NAMALWA (cell line): ENCODE measurements around the gene DOK3.

Source experiments
- DNase-seq: peaks from one replicate; pipeline ENCODE4 v3.0.0-alpha.2; 2015; ENCODE audit warnings: low spot score

DOK3 gene

GRCh38 chr5:177468685-177469628 is 40.7 kb downstream of the DOK3 start:
- DNase-seq, result no peak

- DNase-seq, result no peak
These were observed 41.3 kb downstream of the DOK3 start for GRCh38 chr5:177468329-177468684.

- no peak for DNase-seq
These were observed 42.2 kb downstream of the DOK3 start for GRCh38 chr5:177467436-177467835.

- DNase-seq, result no peak
These were observed 42.8 kb downstream of the DOK3 start for GRCh38 chr5:177466861-177467260.

GRCh38 chr5:177465044-177465443 is 44.6 kb downstream of the DOK3 start:
- no peak for DNase-seq

- DNase-seq, result no peak
These were observed 47.5 kb downstream of the DOK3 start for GRCh38 chr5:177462021-177462670.

GRCh38 chr5:177459819-177460628 is 49.6 kb downstream of the DOK3 start:
- no peak for DNase-seq

GRCh38 chr5:177459357-177459756 is 50.3 kb downstream of the DOK3 start:
- DNase-seq, result no peak

GRCh38 chr5:177458912-177459350 is 50.7 kb downstream of the DOK3 start:
- DNase-seq, result no peak

GRCh38 chr5:177457852-177458681 is 51.6 kb downstream of the DOK3 start:
- DNase-seq, result no peak

GRCh38 chr5:177456976-177457851 is 52.4 kb downstream of the DOK3 start:
- DNase-seq, result peak; percentile 97

GRCh38 chr5:177456591-177456964 is 53.0 kb downstream of the DOK3 start:
- no peak for DNase-seq

- peak; percentile 95 for DNase-seq
These were observed 53.7 kb downstream of the DOK3 start for GRCh38 chr5:177455661-177456590.

GRCh38 chr5:177455036-177455660 is 54.5 kb downstream of the DOK3 start:
- peak; percentile 95 for DNase-seq

- peak; percentile 95 for DNase-seq
These were observed 55.1 kb downstream of the DOK3 start for GRCh38 chr5:177454397-177455035.

- peak; percentile 81 for DNase-seq
These were observed 55.7 kb downstream of the DOK3 start for GRCh38 chr5:177453852-177454396.

- no peak for DNase-seq
These were observed 56.7 kb downstream of the DOK3 start for GRCh38 chr5:177452688-177453638.
